Peyer's patch (tissue), 4 donors: Measurements from ENCODE around the gene MYO5C.

ENCODE experiments used
- POLR2A ChIP-seq, 2 donors: fragments of 450-650 bp; IDR thresholded peaks; one replicate each; pipeline ENCODE4 v1.5.1; 2017; ENCODE audit warnings: antibody characterized with exemption in 2 of 2, mild to moderate bottlenecking in 2 of 2, moderate library complexity in 2 of 2
- TF ChIP-seq, protein P1 (sequence below), 6 experiments: fragments of 450-650 bp in 4 of 6; fragments of 200-600 bp in 2 of 6; sonication (generic) in 1 of 6; IDR thresholded peaks; one replicate each; pipeline ENCODE4 v1.5.1; 2017 to 2019; ENCODE audit warnings: antibody characterized with exemption in 6 of 6, mild to moderate bottlenecking in 3 of 6, moderate library complexity in 1 of 6

DNA sequence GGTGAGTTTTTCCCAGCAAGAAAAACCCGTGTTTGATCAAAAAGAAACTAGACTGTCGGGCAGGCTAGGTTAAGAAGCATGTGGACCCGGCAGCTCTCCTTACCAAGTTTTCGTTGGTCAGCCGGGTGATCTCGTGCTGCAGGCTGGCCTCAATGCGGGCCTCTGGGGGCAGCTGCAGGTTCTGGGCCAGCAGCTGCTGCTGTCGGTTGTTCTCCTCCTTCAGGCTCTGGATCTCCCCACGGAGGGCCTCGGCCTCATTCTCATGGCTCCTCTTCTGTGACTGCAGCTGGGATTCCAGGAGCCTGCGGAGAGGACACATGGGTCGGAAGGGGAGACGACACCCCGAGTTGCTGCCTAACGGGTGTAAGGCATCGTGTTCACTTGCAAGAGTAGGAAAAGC lies 44.5 kb upstream of the MYO5C start:
- TF ChIP-seq, protein P1, sequence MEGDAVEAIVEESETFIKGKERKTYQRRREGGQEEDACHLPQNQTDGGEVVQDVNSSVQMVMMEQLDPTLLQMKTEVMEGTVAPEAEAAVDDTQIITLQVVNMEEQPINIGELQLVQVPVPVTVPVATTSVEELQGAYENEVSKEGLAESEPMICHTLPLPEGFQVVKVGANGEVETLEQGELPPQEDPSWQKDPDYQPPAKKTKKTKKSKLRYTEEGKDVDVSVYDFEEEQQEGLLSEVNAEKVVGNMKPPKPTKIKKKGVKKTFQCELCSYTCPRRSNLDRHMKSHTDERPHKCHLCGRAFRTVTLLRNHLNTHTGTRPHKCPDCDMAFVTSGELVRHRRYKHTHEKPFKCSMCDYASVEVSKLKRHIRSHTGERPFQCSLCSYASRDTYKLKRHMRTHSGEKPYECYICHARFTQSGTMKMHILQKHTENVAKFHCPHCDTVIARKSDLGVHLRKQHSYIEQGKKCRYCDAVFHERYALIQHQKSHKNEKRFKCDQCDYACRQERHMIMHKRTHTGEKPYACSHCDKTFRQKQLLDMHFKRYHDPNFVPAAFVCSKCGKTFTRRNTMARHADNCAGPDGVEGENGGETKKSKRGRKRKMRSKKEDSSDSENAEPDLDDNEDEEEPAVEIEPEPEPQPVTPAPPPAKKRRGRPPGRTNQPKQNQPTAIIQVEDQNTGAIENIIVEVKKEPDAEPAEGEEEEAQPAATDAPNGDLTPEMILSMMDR (IDR thresholded peaks at IDR 0.05): no peak
- no peak for TF ChIP-seq POLR2A (IDR thresholded peaks at IDR 0.05)
